HEK293 (cell line): ENCODE measurements around the gene TLE1.

Experiments used
- ZNF629 ChIP-seq: fragments of 450-650 bp; formaldehyde crosslinking; IDR thresholded peaks from 2 replicates; pipeline ENCODE4 v1.5.1; 2017; ENCODE audit warnings: missing biosample characterization, missing genetic modification characterization
- TF ChIP-seq, protein P1 (sequence below): fragments of 450-650 bp; formaldehyde crosslinking; IDR thresholded peaks from 2 replicates; pipeline ENCODE4 v1.5.1; 2016; ENCODE audit warnings: missing biosample characterization, missing genetic modification characterization

DNA sequence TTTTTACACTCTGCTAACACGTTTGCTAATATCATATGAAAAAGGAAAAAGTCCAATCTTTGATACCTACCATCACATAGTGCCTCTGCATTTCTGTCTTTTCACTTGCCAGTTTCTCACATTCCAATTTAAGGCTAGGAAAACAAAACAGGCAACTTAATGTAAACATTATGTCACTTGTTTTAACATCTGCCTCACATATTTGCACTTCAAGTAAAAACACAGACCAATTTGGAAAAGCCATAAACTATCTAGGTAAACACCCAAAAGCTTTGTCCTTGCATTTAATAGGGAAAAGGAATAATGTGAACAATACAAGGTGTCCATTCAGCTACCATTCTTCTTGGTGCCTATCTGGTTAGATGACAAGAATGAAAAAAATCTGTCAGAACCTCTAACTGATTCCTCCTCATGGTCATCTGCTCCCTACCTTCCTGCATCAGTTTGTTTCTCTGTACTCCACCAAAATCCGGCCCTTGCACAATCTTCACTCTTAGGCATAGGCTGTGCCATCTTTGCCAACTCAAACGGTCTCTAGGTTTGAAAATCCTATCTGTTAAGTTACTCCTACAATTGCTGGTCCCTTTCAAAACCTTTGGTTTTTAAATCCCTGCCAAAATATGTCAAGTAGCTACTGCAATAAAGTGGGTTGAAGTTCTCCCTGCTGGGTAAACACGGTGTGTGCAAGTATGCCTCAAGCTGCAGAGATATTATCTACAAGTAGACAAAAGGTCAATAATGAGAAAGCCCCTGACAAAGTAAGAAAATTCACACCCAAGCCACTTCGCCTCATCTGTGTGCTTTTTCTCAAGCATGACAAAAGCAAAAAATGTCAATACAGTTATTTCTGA, 3.4 kb downstream of the TLE1 start:
- no peak for TF ChIP-seq ZNF629 (tag by site-specific recombination)
- TF ChIP-seq, protein P1, sequence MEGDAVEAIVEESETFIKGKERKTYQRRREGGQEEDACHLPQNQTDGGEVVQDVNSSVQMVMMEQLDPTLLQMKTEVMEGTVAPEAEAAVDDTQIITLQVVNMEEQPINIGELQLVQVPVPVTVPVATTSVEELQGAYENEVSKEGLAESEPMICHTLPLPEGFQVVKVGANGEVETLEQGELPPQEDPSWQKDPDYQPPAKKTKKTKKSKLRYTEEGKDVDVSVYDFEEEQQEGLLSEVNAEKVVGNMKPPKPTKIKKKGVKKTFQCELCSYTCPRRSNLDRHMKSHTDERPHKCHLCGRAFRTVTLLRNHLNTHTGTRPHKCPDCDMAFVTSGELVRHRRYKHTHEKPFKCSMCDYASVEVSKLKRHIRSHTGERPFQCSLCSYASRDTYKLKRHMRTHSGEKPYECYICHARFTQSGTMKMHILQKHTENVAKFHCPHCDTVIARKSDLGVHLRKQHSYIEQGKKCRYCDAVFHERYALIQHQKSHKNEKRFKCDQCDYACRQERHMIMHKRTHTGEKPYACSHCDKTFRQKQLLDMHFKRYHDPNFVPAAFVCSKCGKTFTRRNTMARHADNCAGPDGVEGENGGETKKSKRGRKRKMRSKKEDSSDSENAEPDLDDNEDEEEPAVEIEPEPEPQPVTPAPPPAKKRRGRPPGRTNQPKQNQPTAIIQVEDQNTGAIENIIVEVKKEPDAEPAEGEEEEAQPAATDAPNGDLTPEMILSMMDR (tag by site-specific recombination): no peak
